Neural cell (in vitro differentiated cells): ENCODE data around the gene PSENEN. TPM values are rescaled to one million over a fixed set of nuclear protein-coding genes. Genes with fewer than 3 reads are reported as not detected.
A peak's percentile ranks its signal among the peaks of the same experiment; 100 is the strongest.

Experiments used
- H2AFZ ChIP-seq: fragments of 200-600, 300-800 bp; sonication (generic), shearing (Covaris generic); 2 replicates; pipeline ENCODE4 v1.6.0; 2014; ENCODE audit warnings: low read depth, mild to moderate bottlenecking, antibody characterized with exemption, low read length, moderate library complexity
- H3F3A ChIP-seq: fragments of 200-600 bp; shearing (Covaris generic); 2 replicates; pipeline ENCODE4 v1.6.1; 2016; ENCODE audit warnings: mild to moderate bottlenecking, moderate library complexity, mixed read lengths, antibody characterized with exemption, low read length; ENCODE audit not compliant: insufficient read depth, poor library complexity, severe bottlenecking
- H3K27ac ChIP-seq: fragments of 200-600, 300-800 bp; sonication (generic), shearing (Covaris generic); 2 replicates; pipeline ENCODE4 v1.5.1; 2014; ENCODE audit warnings: mild to moderate bottlenecking, low read length, moderate library complexity
- H3K27me3 ChIP-seq: fragments of 300-800, 200-600 bp; sonication (generic), shearing (Covaris generic); 2 replicates; pipeline ENCODE4 v1.6.0; 2014; ENCODE audit warnings: mild to moderate bottlenecking, low read depth, low read length, moderate library complexity; ENCODE audit not compliant: insufficient read depth
- H3K36me3 ChIP-seq: fragments of 300-800, 200-600 bp; sonication (generic), shearing (Covaris generic); 2 replicates; pipeline ENCODE4 v1.5.1; 2014; ENCODE audit warnings: mild to moderate bottlenecking, antibody characterized with exemption, low read length, moderate library complexity; ENCODE audit not compliant: insufficient read depth
- H3K4me2 ChIP-seq: fragments of 300-800, 200-600 bp; sonication (generic), shearing (Covaris generic); 2 replicates; pipeline ENCODE4 v1.6.0; 2014; ENCODE audit warnings: mild to moderate bottlenecking, low read length
- H3K4me3 ChIP-seq: fragments of 300-800, 200-600 bp; sonication (generic), shearing (Covaris generic); 2 replicates; pipeline ENCODE4 v1.5.1; 2014; ENCODE audit warnings: mild to moderate bottlenecking, low read length, moderate library complexity
- H3K79me2 ChIP-seq: fragments of 200-600 bp; shearing (Covaris generic); replicated peaks from 2 replicates; pipeline ENCODE4 v1.6.0; 2014; ENCODE audit warnings: mild to moderate bottlenecking, low read length, moderate library complexity; ENCODE audit not compliant: insufficient read depth
- H3K9ac ChIP-seq: fragments of 300-800, 200-600 bp; sonication (generic), shearing (Covaris generic); 2 replicates; pipeline ENCODE4 v1.6.1; 2016; ENCODE audit warnings: mild to moderate bottlenecking, low read length, mixed read lengths
- H3K9me2 ChIP-seq: fragments of 200-600 bp; shearing (Covaris generic); 2 replicates; pipeline ENCODE4 v1.6.1; 2016; ENCODE audit warnings: mild to moderate bottlenecking, low read length, mixed read lengths; ENCODE audit not compliant: insufficient read depth
- H3K9me3 ChIP-seq: fragments of 200-600, 300-800 bp; sonication (generic), shearing (Covaris generic); 2 replicates; pipeline ENCODE4 v1.6.1; 2016; ENCODE audit warnings: mild to moderate bottlenecking, mixed run types, low read length, moderate library complexity, mixed read lengths
- H4K20me1 ChIP-seq: fragments of 200-600 bp; shearing (Covaris generic); 2 replicates; pipeline ENCODE4 v1.6.1; 2016; ENCODE audit warnings: mild to moderate bottlenecking, mixed run types; ENCODE audit not compliant: insufficient read depth
- CTCF ChIP-seq: fragments of 450-650 bp; IDR thresholded peaks from 2 replicates; pipeline ENCODE4 v1.5.1; 2014; ENCODE audit warnings: antibody characterized with exemption, mild to moderate bottlenecking, moderate library complexity; ENCODE audit not compliant: poor library complexity, severe bottlenecking
- EP300 ChIP-seq: fragments of 450-650 bp; conservative IDR thresholded peaks from 2 replicates; pipeline ENCODE4 v1.6.1; 2014; ENCODE audit warnings: antibody characterized with exemption, mild to moderate bottlenecking, moderate library complexity; ENCODE audit not compliant: poor library complexity, severe bottlenecking
- EZH2 ChIP-seq: fragments of 200-600, 300-800 bp; shearing (Covaris generic), sonication (generic); IDR thresholded peaks from 2 replicates; pipeline ENCODE4 v1.6.1; 2014; ENCODE audit warnings: antibody characterized with exemption, low read length, borderline replicate concordance, mild to moderate bottlenecking; ENCODE audit not compliant: insufficient read depth, poor library complexity, severe bottlenecking
- MXI1 ChIP-seq: fragments of 450-650 bp; conservative IDR thresholded peaks from 2 replicates; pipeline ENCODE4 v1.6.1; 2014; ENCODE audit warnings: antibody characterized with exemption, mild to moderate bottlenecking; ENCODE audit not compliant: poor library complexity, severe bottlenecking
- POLR2AphosphoS5 ChIP-seq: IDR thresholded peaks from 2 replicates; pipeline ENCODE4 v1.6.1; 2012
- RAD21 ChIP-seq: fragments of 450-650 bp; conservative IDR thresholded peaks from 2 replicates; pipeline ENCODE4 v1.6.1; 2014; ENCODE audit warnings: antibody characterized with exemption, mild to moderate bottlenecking, moderate library complexity
- REST ChIP-seq: IDR thresholded peaks from 2 replicates; pipeline ENCODE4 v1.6.1; 2012; ENCODE audit warnings: borderline replicate concordance
- SMC3 ChIP-seq: fragments of 450-650 bp; conservative IDR thresholded peaks from 2 replicates; pipeline ENCODE4 v1.6.1; 2014; ENCODE audit warnings: antibody characterized with exemption, mild to moderate bottlenecking, moderate library complexity; ENCODE audit not compliant: poor library complexity
- TAF1 ChIP-seq: IDR thresholded peaks from 2 replicates; pipeline ENCODE4 v1.6.1; 2012; ENCODE audit warnings: low read depth
- polyA plus RNA-seq: library from polyadenylated mRNA; depleted of rRNA; stranded (reverse); fragments of >200 nt; gene quantifications from 2 replicates; pipeline ENCODE4 v1.2.3, GENCODE V29; 2014

PSENEN gene
- polyA plus RNA-seq, 1 donor from 2014 or later, result 46.2 TPM

- Histone ChIP-seq H3K4me3 (no peak overlapping the region), H3K27ac (no peak overlapping the region), H3K4me2 (no peak overlapping the region), H4K20me1 (no peaks in the 10 kb centered on the region), H3F3A (no peaks in the 10 kb centered on the region), H3K36me3 (no peaks in the 10 kb centered on the region), H3K79me2 (no peaks in the 10 kb centered on the region), H3K9me3 (no peaks in the 10 kb centered on the region), H2AFZ (no peak overlapping the region), H3K27me3 (peaks cover 3% of the 10 kb centered on the region), H3K9ac (no peak overlapping the region), H3K9me2 (no peaks in the 10 kb centered on the region)
- TF ChIP-seq CTCF (peak; percentile 29), EP300 (no peak), TAF1 (no peak), POLR2AphosphoS5 (no peak)
Observed at GRCh38 chr19:35790981-35791813, 45.7 kb downstream of the PSENEN start.

- Histone ChIP-seq H2AFZ (no peak overlapping the region), H3K9ac (no peak overlapping the region), H3K4me3 (no peak overlapping the region), H3K36me3 (no peaks in the 10 kb centered on the region), H3K9me2 (no peaks in the 10 kb centered on the region), H3K9me3 (no peaks in the 10 kb centered on the region), H3K79me2 (no peaks in the 10 kb centered on the region), H3F3A (no peaks in the 10 kb centered on the region), H4K20me1 (no peaks in the 10 kb centered on the region), H3K27me3 (peaks cover 9% of the 10 kb centered on the region), H3K27ac (no peak overlapping the region), H3K4me2 (no peak overlapping the region)
- no peak for TF ChIP-seq CTCF
- no peak for TF ChIP-seq SMC3
- no peak for TF ChIP-seq RAD21
- no peak for TF ChIP-seq EZH2
- no peak for TF ChIP-seq MXI1
Observed at GRCh38 chr19:35791814-35792279, 46.4 kb downstream of the PSENEN start.

GRCh38 chr19:35792312-35792711 is 46.9 kb downstream of the PSENEN start:
- TF ChIP-seq POLR2AphosphoS5, result no peak
- no peak for TF ChIP-seq SMC3
- no peak for TF ChIP-seq EP300
- no peak for TF ChIP-seq MXI1
- TF ChIP-seq TAF1, result no peak
- TF ChIP-seq REST, result no peak
- TF ChIP-seq RAD21, result no peak
- no peak for TF ChIP-seq CTCF
- TF ChIP-seq EZH2, result no peak
- no peaks in the 10 kb centered on the region for H4K20me1 ChIP-seq
- H3K4me2 ChIP-seq, result no peak overlapping the region
- H3K27ac ChIP-seq, result no peak overlapping the region
- no peak overlapping the region for H3K9ac ChIP-seq
- no peaks in the 10 kb centered on the region for H3K9me3 ChIP-seq
- no peaks in the 10 kb centered on the region for H3K79me2 ChIP-seq
- H3K27me3 ChIP-seq, result peaks cover 13% of the 10 kb centered on the region
- H3K36me3 ChIP-seq, result no peaks in the 10 kb centered on the region
- H3K9me2 ChIP-seq, result no peaks in the 10 kb centered on the region
- H3F3A ChIP-seq, result no peaks in the 10 kb centered on the region
- no peak overlapping the region for H2AFZ ChIP-seq
- H3K4me3 ChIP-seq, result no peak overlapping the region
